GM21381 (cell line): ENCODE measurements around the gene ACOT13.
A peak's percentile ranks its signal among the peaks of the same experiment; 100 is the strongest.
"Not testable (repeated sequence)": the region's sequence is repeated elsewhere in the genome, so short reads cannot be mapped to it uniquely, and the experiment has no call there.

Source experiments
- ATAC-seq: cut with Tn5 transposase; IDR thresholded peaks from one replicate; pipeline ENCODE4 v1.9.1; 2021; ENCODE audit warnings: mild to moderate bottlenecking, moderate library complexity; ENCODE audit not compliant: unreplicated experiment

Gene ACOT13

DNA sequence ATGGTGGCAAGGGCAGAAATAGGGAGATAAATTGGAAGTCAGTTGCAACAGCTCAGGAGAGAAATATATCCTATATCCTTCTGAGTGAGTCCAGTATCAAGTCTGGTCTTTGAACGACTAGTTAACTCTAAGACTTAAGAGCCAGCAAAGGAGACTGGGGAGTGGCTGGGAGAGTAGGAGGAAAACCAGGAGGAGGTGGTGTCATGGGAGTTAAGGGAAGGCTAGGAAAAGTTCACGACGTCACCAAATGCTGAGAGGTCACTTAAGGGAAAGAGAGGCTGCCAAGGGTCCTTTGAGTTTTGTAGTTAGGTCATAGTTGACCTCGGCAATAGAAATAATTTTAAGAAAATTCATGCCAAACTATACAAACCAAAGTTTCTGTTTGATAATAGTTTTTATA lies 25.1 kb downstream of the ACOT13 start:
- no peak for ATAC-seq

- ATAC-seq = no peak
Observed at GRCh38 chr6:24692415-24692814, 25.5 kb downstream of the ACOT13 start.

DNA sequence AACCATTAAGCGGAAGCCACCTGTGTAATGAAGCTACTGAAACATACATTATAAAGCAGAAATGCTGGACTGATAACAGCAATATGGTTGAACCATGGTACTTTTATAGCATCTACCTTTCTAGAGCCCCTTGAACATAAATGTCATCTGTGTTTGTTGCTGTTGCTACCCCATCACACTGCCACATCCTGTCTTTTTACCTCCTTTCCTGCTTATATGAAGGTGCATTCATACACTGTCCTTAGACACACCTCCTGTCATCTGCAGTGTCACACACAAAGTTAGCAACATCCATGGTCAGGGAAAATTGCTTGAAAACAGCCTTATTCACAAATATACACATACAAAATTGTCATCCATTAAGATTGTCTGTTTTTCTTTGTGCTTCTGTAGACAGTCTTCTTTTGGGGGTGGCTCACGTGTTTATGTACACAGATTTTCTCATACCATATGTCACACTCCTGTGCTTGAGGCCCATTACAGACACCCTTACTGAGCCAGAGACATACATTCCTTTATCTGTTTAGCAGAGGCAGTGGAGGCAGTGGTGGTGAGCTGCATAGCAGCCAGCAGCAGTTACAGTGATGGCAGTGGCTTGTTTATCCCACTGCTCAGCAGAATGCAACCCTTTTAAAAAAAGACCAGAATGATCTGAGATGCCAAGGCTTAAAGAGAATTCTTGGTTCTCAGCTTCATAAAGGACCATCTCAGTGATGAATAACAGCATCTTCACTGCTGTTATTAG lies 26.1 kb downstream of the ACOT13 start:
- ATAC-seq = no peak

- peak; percentile 65 for ATAC-seq
Observed at GRCh38 chr6:24694198-24694597, 27.3 kb downstream of the ACOT13 start.

GRCh38 chr6:24695635-24696034 lies 28.8 kb downstream of the ACOT13 start:
- ATAC-seq = not testable (repeated sequence)

DNA sequence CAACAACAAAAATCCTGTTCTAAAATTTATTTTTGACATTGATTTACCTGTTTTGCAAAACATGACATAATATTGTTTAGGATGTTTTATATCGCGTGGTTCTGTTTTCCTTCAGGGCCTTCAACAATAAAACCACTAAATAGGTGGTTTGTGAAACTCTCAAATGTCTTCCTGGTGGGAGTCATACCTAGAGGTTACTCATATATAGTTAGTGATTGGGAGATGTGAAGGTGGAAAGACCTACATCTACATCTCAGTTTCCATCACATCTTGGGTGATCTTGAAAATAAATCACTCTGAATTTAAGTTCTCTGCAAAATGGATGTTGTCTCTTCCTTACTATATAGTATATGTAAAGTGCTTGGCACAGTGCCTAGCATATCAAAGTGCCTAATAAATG lies 29.2 kb downstream of the ACOT13 start:
- ATAC-seq = no peak

- no peak for ATAC-seq
Observed at GRCh38 chr6:24699521-24700359, 32.9 kb downstream of the ACOT13 start.

GRCh38 chr6:24702720-24703282 lies 35.9 kb downstream of the ACOT13 start:
- ATAC-seq = no peak

DNA sequence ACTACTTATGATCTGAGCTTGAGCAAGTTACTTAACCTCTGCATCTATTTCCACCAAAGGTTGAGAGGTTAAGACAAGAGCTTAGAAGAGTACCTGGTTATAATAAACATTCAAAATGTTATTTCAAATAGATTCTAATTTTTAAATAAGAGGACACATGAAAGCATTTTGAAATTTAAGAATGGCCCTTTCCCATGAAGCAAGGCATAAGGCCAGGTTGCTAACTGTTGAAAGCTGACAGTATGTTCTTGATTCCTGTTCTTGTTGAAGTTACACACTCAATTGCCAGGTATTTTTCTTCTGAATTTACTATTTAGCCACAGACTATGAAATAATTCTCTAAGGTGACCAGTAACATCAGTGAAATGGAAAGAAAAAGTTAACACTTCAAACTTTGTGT lies 37.6 kb downstream of the ACOT13 start:
- ATAC-seq = no peak

DNA sequence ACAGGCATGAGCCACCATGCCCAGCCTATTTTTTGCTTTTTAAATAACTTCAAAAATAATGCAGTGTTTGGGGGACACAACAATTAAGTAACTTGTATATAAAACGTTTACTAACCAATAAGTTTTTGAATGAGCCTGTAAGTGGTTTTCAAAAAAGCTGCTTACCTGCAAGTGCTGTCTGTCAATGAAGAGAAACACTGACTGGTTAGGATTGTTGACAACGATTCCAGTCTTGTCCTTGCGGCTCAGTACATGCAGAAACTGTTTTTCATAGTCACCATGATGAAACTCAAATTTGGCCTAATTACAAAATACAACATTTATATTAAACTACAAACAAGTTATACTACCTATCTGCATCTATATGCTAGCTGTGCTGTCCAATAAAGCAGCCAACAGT lies 41.7 kb downstream of the ACOT13 start:
- ATAC-seq = no peak

- no peak for ATAC-seq
Observed at GRCh38 chr6:24709014-24709711, 42.3 kb downstream of the ACOT13 start.

GRCh38 chr6:24710519-24711303 lies 43.8 kb downstream of the ACOT13 start:
- no peak for ATAC-seq

GRCh38 chr6:24716602-24717148 lies 49.8 kb downstream of the ACOT13 start:
- ATAC-seq = not testable (repeated sequence)

DNA sequence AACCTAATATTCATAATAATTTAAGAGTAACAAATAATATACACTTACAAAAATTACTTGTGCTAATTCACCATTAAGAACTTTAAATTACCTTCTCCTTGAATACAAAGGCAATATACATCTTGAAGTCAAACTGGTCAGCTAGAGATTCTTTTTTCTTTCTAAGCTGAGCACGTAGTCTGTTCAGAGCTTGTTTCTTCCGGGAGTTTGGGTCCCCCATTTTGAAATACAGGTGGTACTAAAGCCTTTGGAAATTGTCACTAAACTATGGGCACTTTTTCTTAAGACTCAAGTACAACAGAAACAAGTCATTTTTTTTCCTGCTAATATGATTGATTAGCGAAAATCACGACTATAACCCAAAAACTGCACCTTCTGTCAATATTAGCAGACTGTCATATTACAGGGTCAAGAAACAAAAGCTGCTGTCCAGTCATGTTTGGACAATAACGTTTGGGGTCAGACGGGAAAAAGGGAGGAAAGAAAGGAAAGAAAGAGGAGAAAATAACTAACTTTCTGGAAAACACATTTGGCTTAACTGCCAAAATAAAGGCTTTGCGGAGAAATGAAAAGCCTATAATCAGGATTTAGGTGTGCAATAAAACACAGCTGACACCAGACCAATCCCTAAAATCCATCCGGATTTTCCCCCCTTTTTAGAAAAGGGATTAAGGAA lies 51.7 kb downstream of the ACOT13 start:
- no peak for ATAC-seq

DNA sequence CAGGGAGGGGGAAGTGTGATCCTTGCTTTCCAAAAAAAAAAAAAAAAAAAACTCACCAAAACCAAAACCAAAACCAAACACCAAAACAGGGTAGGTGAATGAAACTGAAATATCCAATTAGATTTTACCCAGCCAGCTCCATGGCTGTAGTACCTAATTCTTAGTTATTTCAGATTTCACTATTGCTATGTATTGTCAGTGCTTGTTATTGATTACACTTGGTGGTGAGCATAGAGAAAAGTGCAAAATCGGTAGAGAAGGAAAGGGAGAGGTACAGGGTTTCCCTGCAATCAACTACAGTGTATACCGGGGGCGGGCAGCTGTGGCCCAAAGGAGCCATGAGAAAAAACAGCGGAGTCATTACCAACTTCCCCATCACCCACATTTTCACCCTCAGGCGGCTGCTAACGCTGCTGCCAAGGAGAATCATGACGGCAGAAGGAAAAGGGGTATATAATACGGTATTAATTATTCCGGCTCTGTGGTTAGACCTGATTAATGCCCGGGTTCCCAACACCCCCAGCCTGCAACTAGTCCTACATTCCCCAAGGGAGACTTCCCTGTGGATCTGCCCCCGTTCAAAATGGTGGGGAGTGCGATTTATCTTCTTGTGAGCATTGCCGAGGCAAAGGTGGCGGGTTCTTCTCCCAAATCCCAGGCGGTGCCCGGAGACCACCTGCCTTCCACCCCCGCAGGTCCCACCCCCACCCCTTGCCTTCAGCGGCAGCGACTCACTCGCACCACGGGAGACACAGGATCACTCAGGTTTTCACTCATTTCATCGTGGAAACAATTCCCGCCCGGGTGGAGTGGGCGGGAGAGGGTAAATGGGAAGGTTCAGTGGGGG lies 52.5 kb downstream of the ACOT13 start, which contains the start of gene C6orf62:
Gene C6orf62, minus strand, starts transcription at position 30 of the 847 bp plus-strand sequence. CDS start 486 bp downstream, outside the sequence.
- ATAC-seq = no peak

DNA sequence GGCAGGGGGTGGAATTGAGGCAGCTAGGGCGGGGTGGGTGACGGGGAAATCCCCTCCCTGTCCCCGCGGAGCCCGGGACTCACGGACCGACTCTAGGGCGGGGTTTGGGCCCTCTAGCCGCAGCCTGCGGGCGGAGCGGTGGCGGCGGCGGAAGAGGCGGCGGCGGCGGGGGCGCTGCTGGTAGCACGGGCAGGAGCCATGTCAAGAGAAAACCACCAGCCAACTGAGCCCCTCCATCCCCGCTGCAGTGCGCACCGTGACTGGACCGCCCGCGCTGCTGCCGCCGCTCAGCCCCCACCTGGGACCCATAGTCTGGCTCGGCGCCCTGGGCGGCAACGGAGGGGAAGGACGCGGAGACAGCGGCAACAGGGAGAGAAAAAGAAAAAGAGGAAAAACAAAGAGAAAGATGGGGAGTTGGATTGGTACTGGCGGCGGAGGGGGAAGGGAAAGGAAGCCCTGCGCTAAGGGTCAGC lies 53.3 kb downstream of the ACOT13 start:
- no peak for ATAC-seq

DNA sequence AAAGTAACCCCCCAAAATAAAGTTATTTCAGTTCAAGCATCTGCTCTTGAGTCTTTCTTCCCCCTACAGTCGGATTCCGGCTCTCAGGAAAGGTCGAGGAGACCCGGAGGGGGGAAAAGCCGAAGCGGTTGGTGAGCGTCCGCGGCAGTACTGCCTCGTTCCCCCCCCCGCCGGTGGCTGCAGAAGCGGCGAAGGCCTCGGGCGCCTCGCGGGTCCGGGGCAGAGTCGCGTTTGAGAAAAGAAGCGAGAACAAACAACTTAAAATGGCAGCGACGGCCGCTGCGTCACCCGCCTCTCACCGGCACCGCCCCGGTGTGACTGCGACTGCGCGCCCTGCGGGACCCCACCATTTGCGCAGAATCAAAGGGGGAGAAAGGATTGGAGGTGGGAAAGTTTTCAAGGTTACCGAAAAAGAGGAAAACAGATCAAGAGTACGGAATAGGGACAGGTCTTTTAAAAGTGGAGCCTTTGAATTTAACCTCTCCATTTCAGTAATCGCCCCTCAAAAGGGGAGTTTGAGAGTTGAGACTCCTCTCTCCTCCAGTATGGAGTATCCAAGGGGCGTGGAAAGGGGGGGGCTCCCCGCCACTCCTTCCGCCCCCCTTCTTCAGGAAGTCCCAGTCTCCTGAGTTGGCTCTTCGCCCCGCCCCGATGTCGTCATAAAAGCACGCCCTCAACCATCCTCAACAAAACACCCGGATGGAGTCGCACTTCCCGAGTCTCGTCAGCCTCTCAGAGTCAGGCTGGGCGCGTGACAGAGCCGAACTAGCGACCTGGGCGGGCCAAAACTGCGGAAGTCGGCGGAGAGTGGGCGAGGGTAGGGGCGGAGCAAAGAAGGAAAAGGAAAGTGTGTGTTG lies 54.0 kb downstream of the ACOT13 start:
- peak; percentile 82 for ATAC-seq
